ENCODE data around the gene KPNA3.
"Not testable (repeated sequence)": the region's sequence is repeated elsewhere in the genome, so short reads cannot be mapped to it uniquely, and the experiment has no call there.

The KPNA3 gene

GRCh38 chr13:49731766-49732165, 60.7 kb downstream of the KPNA3 start:
- H3K9ac ChIP-seq (ENCODE audit: low read length): no peak overlapping the region
- no peaks in the 10 kb centered on the region for H3K4me1 ChIP-seq (ENCODE audit: control insufficient read depth, insufficient read depth, low read length)
- H3K36me3 ChIP-seq (ENCODE audit: control insufficient read depth, insufficient read depth, low read length): no peaks in the 10 kb centered on the region
- no peaks in the 10 kb centered on the region for H3K27me3 ChIP-seq (ENCODE audit: control insufficient read depth, insufficient read depth, low read length)
- H3K27ac ChIP-seq (ENCODE audit: low read depth, low read length): no peak overlapping the region
- no peak overlapping the region for H3K4me3 ChIP-seq (ENCODE audit: low read length)

DNA sequence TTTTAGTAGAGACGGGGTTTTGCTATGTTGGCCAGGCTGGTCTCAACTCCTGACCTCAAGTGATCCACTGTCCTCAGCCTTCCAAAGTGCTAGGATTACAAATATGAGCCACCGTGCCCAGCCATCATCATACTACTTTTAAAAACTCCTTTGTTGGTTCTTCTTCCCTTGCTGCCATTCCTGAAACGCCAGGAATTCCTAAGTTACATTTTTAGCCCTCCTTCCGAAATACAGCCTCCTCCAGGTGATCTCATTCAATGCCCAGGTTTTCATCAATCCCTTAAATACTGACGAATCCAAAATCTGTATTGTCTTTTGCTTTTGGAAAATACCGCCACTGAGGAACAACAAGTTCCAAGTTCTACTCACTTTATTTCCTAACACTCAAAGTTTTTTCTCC, 75.9 kb downstream of the KPNA3 start:
- no peak overlapping the region for H3K9ac ChIP-seq (ENCODE audit: low read length)
- H3K27ac ChIP-seq (ENCODE audit: low read depth, low read length): no peak overlapping the region
- no peak overlapping the region for H3K4me3 ChIP-seq (ENCODE audit: low read length)
- no peaks in the 10 kb centered on the region for H3K27me3 ChIP-seq (ENCODE audit: control insufficient read depth, insufficient read depth, low read length)
- H3K36me3 ChIP-seq (ENCODE audit: control insufficient read depth, insufficient read depth, low read length): peaks cover 19% of the 10 kb centered on the region
- H3K4me1 ChIP-seq (ENCODE audit: control insufficient read depth, insufficient read depth, low read length): no peaks in the 10 kb centered on the region

- no peaks in the 10 kb centered on the region for H3K27me3 ChIP-seq (ENCODE audit: control insufficient read depth, insufficient read depth, low read length)
- no peaks in the 10 kb centered on the region for H3K4me1 ChIP-seq (ENCODE audit: control insufficient read depth, insufficient read depth, low read length)
- no peak overlapping the region for H3K4me3 ChIP-seq (ENCODE audit: low read length)
- H3K27ac ChIP-seq (ENCODE audit: low read depth, low read length): no peak overlapping the region
- H3K9ac ChIP-seq (ENCODE audit: low read length): no peak overlapping the region
- peaks cover 16% of the 10 kb centered on the region for H3K36me3 ChIP-seq (ENCODE audit: control insufficient read depth, insufficient read depth, low read length)
These were observed 77.7 kb downstream of the KPNA3 start for GRCh38 chr13:49714757-49715156.

GRCh38 chr13:49711218-49711863, 81.1 kb downstream of the KPNA3 start:
- no peak overlapping the region for H3K4me3 ChIP-seq (ENCODE audit: low read length)
- H3K36me3 ChIP-seq (ENCODE audit: control insufficient read depth, insufficient read depth, low read length): peaks cover 5% of the 10 kb centered on the region
- H3K27me3 ChIP-seq (ENCODE audit: control insufficient read depth, insufficient read depth, low read length): no peaks in the 10 kb centered on the region
- no peak overlapping the region for H3K27ac ChIP-seq (ENCODE audit: low read depth, low read length)
- no peak overlapping the region for H3K9ac ChIP-seq (ENCODE audit: low read length)
- no peaks in the 10 kb centered on the region for H3K4me1 ChIP-seq (ENCODE audit: control insufficient read depth, insufficient read depth, low read length)

- H3K27ac ChIP-seq (ENCODE audit: low read depth, low read length); H3K27me3 ChIP-seq (ENCODE audit: control insufficient read depth, insufficient read depth, low read length); H3K36me3 ChIP-seq (ENCODE audit: control insufficient read depth, insufficient read depth, low read length); H3K4me1 ChIP-seq (ENCODE audit: control insufficient read depth, insufficient read depth, low read length); H3K4me3 ChIP-seq (ENCODE audit: low read length); H3K9ac ChIP-seq (ENCODE audit: low read length): not testable (repeated sequence)
These were observed 88.2 kb downstream of the KPNA3 start for GRCh38 chr13:49704264-49704663.

DNA sequence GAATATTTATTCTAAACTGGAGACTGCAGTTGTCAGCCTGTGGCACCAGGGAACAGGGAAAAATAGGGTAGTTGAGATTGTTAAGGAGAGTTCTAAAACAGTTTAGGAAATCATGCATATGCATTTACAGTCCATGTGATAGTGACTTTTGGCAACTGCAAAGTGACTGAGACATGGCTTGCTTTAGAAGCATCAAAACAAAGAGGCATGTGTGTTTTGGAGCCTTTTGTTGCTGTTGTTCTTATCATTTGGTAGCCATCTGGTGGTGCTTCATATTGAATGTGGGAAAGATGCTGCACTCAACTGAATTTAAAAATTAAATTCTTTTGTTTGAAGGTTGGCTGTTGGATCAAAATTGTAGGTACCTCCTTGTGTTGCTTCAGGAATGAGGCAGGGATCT, 91.0 kb downstream of the KPNA3 start:
- H3K4me1 ChIP-seq (ENCODE audit: control insufficient read depth, insufficient read depth, low read length): no peaks in the 10 kb centered on the region
- no peak overlapping the region for H3K9ac ChIP-seq (ENCODE audit: low read length)
- H3K27me3 ChIP-seq (ENCODE audit: control insufficient read depth, insufficient read depth, low read length): no peaks in the 10 kb centered on the region
- no peaks in the 10 kb centered on the region for H3K36me3 ChIP-seq (ENCODE audit: control insufficient read depth, insufficient read depth, low read length)
- no peak overlapping the region for H3K4me3 ChIP-seq (ENCODE audit: low read length)
- H3K27ac ChIP-seq (ENCODE audit: low read depth, low read length): no peak overlapping the region

DNA sequence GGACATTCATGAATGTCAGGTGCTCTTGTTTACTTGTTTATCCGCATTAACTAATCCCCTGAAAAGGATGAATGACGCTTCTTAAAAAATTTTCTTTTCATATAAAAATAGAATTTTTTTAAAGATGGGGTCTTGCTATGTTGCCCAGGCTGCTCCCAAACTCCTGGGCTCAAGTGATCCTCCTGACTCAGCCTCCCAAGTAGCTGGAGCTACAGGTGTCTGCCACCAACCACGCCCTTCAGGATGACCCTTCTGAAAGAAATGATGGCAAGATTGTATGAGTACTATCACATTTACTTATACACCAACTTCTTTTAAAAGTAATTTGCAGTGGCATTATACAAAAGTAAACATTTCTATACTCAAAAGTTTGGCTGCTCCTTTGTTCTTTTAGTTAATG, 95.0 kb downstream of the KPNA3 start:
- no peaks in the 10 kb centered on the region for H3K27me3 ChIP-seq (ENCODE audit: control insufficient read depth, insufficient read depth, low read length)
- H3K36me3 ChIP-seq (ENCODE audit: control insufficient read depth, insufficient read depth, low read length): no peaks in the 10 kb centered on the region
- no peaks in the 10 kb centered on the region for H3K4me1 ChIP-seq (ENCODE audit: control insufficient read depth, insufficient read depth, low read length)
- H3K4me3 ChIP-seq (ENCODE audit: low read length): no peak overlapping the region
- no peak overlapping the region for H3K27ac ChIP-seq (ENCODE audit: low read depth, low read length)
- no peak overlapping the region for H3K9ac ChIP-seq (ENCODE audit: low read length)

DNA sequence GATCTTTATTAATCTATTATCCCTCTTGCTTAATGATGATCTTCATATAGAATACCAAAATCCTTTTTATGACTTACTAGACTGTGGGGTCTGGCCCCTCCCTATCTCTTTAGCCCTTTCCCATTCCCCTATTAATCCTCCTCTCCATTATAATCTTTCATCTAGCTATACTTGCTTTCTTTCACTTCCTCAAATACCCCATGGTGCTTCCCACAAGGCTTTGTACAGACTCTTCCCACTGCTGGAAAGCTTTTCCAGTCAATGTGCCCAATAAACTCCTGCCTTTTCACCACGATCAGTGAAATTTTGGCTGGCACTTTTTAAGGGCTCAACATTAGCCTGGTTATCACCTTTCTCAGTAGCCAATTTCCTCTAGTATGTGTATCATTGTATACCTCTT, 98.0 kb downstream of the KPNA3 start:
- no peak overlapping the region for H3K9ac ChIP-seq (ENCODE audit: low read length)
- H3K36me3 ChIP-seq (ENCODE audit: control insufficient read depth, insufficient read depth, low read length): no peaks in the 10 kb centered on the region
- no peak overlapping the region for H3K4me3 ChIP-seq (ENCODE audit: low read length)
- no peaks in the 10 kb centered on the region for H3K4me1 ChIP-seq (ENCODE audit: control insufficient read depth, insufficient read depth, low read length)
- H3K27me3 ChIP-seq (ENCODE audit: control insufficient read depth, insufficient read depth, low read length): no peaks in the 10 kb centered on the region
- H3K27ac ChIP-seq (ENCODE audit: low read depth, low read length): no peak overlapping the region

DNA sequence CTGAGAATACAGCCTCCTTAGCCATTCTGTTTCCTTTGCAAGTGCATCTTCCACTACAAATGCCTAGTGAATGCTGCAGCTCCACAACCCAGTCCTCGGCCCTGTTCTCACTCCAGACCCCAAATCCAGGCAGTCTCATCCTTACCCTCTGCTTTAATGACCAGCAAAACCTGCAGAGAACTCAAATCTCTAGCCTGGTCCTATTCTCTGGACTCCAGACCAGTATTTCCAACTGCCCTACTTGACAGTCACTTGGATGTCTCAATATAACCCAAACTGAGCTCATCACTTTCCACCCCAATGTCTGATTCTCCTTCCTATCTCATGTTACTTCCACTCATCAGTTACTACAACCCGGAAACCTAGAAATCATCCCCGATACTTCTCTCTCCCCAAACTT, 98.6 kb downstream of the KPNA3 start:
- H3K4me3 ChIP-seq (ENCODE audit: low read length): no peak overlapping the region
- H3K9ac ChIP-seq (ENCODE audit: low read length): no peak overlapping the region
- no peaks in the 10 kb centered on the region for H3K27me3 ChIP-seq (ENCODE audit: control insufficient read depth, insufficient read depth, low read length)
- H3K27ac ChIP-seq (ENCODE audit: low read depth, low read length): no peak overlapping the region
- H3K36me3 ChIP-seq (ENCODE audit: control insufficient read depth, insufficient read depth, low read length): peaks cover 2% of the 10 kb centered on the region
- no peaks in the 10 kb centered on the region for H3K4me1 ChIP-seq (ENCODE audit: control insufficient read depth, insufficient read depth, low read length)

DNA sequence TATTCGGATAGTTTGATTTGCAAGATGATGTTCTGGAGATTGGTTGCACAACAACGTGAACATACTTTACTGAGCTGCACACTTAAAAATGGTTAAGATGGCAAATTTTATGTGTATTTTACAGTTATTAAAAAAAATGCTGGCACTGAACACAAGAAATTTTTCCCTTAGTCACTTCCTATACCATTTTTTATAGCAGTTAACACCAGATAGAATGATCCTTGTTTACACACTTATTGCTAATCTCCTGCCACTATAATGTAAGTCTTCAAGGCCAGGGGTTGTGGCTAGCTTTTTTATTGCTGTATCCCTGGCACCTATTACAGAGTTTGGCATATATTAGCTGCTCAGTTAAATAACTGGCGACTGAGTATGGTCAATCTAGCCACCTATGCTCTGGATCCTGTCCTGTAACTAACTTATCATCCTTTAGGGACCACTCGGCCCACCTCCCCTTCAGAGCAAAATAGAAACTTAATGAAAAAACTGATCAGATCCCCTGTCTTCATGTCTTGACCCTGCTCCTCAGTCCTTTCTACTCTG, 99.2 kb downstream of the KPNA3 start:
- Histone ChIP-seq H3K36me3 (ENCODE audit: control insufficient read depth, insufficient read depth, low read length) (peaks cover 2% of the 10 kb centered on the region), H3K9ac (ENCODE audit: low read length) (no peak overlapping the region), H3K27ac (ENCODE audit: low read depth, low read length) (no peak overlapping the region), H3K4me1 (ENCODE audit: control insufficient read depth, insufficient read depth, low read length) (no peaks in the 10 kb centered on the region), H3K4me3 (ENCODE audit: low read length) (no peak overlapping the region), H3K27me3 (ENCODE audit: control insufficient read depth, insufficient read depth, low read length) (no peaks in the 10 kb centered on the region)

DNA sequence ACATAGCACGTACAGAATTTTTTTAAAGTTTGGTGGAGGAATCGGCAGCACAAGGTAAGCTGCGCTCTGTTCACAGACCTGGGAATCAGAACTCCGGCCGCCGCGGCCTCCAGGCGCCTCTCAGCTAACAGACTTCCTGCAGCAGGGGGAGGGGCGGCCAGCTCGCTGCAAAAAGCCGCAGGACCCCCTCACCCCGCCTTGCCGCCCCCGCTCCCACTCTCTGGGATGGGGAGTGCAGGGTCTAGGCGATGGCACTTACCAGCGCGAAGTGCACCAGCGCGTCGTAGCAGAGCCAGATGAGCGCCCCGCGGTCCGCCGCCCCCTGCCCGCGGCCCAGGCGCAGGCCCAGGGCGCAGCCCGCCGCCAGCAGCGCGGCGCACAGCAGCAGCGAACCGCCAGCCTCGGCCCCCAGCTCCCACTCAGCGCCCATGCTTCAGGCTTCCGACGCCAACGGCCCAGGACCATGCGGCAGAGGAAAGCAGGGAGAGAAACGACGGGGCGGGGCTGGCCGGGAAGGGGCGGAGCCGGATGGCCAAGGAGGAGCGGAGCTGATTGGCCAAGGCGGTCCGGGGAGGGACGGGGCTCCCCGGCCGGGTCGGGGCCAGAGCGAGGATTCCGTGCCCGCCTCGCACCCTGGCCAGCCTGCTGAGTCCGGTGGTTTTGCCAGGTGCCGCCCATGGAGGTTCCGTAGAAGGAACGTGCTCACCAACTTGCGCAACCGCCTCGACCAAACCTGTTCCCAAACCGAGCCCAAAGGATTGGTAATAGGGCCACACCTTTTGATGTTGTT, 101.3 kb downstream of the KPNA3 start, which contains the start of gene EBPL:
TSS of gene EBPL (minus strand) at position 492 of the 790 bp plus-strand sequence. CDS start at position 430, 62 bp downstream.
- Histone ChIP-seq H3K4me1 (ENCODE audit: control insufficient read depth, insufficient read depth, low read length) (no peaks in the 10 kb centered on the region), H3K9ac (ENCODE audit: low read length) (peak within 1 kb of the TSS; percentile 64), H3K27me3 (ENCODE audit: control insufficient read depth, insufficient read depth, low read length) (no peaks in the 10 kb centered on the region), H3K4me3 (ENCODE audit: low read length) (peak within 1 kb of the TSS; percentile 87), H3K27ac (ENCODE audit: low read depth, low read length) (peak within 1 kb of the TSS; percentile 88), H3K36me3 (ENCODE audit: control insufficient read depth, insufficient read depth, low read length) (peaks cover 2% of the 10 kb centered on the region)

DNA sequence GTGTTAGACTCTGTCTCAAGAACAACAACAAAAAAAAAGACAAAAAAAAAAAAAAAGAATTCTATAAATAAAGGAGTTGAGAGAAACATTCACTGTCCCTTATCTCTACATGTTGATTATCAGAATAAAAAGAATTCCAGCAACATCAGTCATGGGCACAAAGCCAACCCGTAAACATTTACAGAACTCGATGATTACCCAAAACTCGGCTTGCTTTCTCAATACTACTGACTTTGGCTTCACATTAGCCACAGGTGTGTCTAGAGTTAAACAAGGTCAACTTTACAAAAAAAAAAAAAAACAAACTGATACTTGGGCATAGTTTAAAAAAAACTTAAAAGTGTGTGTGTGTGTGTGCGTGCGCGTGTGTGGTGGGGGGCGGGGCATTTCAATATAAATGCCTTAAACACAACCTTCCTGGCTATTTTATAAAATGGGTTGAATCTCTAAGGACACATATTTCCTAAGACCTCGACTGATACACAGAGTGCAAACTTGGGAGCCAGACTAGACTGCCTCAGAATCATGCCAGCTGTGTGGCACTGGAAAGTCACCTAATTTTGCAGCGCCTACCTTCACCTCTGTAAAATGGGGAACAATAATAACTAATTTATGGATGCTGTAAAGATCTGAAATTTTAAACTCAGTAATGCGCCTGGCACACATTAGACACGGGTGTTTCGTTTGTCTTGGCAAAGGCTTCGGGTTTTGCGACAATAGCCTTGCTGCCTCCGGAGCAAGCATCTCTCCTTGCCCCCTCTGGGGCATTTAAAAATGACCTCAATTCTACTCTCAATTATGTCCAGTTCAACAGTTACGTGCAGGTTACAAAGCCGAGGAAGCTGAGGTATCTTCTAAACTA, 102.1 kb downstream of the KPNA3 start:
- H3K9ac ChIP-seq (ENCODE audit: low read length): no peak overlapping the region

More for the DNA sequence above, 102.1 kb downstream of the KPNA3 start:
- H3K27me3 ChIP-seq (ENCODE audit: control insufficient read depth, insufficient read depth, low read length): no peaks in the 10 kb centered on the region
- H3K4me3 ChIP-seq (ENCODE audit: low read length): peak overlapping the region; percentile 87
- peaks cover 2% of the 10 kb centered on the region for H3K36me3 ChIP-seq (ENCODE audit: control insufficient read depth, insufficient read depth, low read length)
- H3K27ac ChIP-seq (ENCODE audit: low read depth, low read length): no peak overlapping the region
- no peaks in the 10 kb centered on the region for H3K4me1 ChIP-seq (ENCODE audit: control insufficient read depth, insufficient read depth, low read length)

All from rectal smooth muscle tissue (tissue), 1 donor.